HG02884 (cell line): Measurements from ENCODE around the gene SLC25A34.

ENCODE experiments used
- ATAC-seq: cut with Tn5 transposase; IDR thresholded peaks from one replicate; pipeline ENCODE4 v1.9.1; 2021; ENCODE audit warnings: mild to moderate bottlenecking, moderate library complexity; ENCODE audit not compliant: unreplicated experiment

SLC25A34 gene

GRCh38 chr1:15731735-15732685 lies 4.0 kb upstream of the SLC25A34 start:
- ATAC-seq = no peak

- ATAC-seq = no peak
Observed at GRCh38 chr1:15732686-15733081, 3.4 kb upstream of the SLC25A34 start.

- no peak for ATAC-seq
Observed at GRCh38 chr1:15733218-15733725, 2.8 kb upstream of the SLC25A34 start.

- ATAC-seq = no peak
Observed at GRCh38 chr1:15733726-15734226, 2.3 kb upstream of the SLC25A34 start.

GRCh38 chr1:15734296-15734695 lies 1.8 kb upstream of the SLC25A34 start:
- ATAC-seq = no peak

GRCh38 chr1:15734901-15735300 lies 1.2 kb upstream of the SLC25A34 start:
- no peak for ATAC-seq

GRCh38 chr1:15735304-15736037 lies 587 bp upstream of the SLC25A34 start:
- no peak for ATAC-seq

GRCh38 chr1:15736892-15737261 lies 819 bp downstream of the SLC25A34 start:
- no peak for ATAC-seq

GRCh38 chr1:15737324-15738319 lies 1.6 kb downstream of the SLC25A34 start:
- no peak for ATAC-seq

GRCh38 chr1:15738416-15739113 lies 2.5 kb downstream of the SLC25A34 start:
- no peak for ATAC-seq

GRCh38 chr1:15739259-15739658 lies 3.2 kb downstream of the SLC25A34 start:
- no peak for ATAC-seq

- no peak for ATAC-seq
Observed at GRCh38 chr1:15739745-15740144, 3.7 kb downstream of the SLC25A34 start.

- ATAC-seq = no peak
Observed at GRCh38 chr1:15740924-15741850, 5.1 kb downstream of the SLC25A34 start.

GRCh38 chr1:15742339-15742801 lies 6.3 kb downstream of the SLC25A34 start, which contains the start of gene TMEM82:
Gene TMEM82 (plus strand): TSS chr1:15742499. CDS start chr1:15742560, 61 bp downstream.
- no peak for ATAC-seq

GRCh38 chr1:15744122-15744679 lies 8.1 kb downstream of the SLC25A34 start:
- ATAC-seq = no peak

GRCh38 chr1:15747378-15747777 lies 11.3 kb downstream of the SLC25A34 start:
- ATAC-seq = no peak

GRCh38 chr1:15748264-15748663 lies 12.2 kb downstream of the SLC25A34 start:
- ATAC-seq = no peak
